Uterus (tissue), 4 donors: Measurements from ENCODE around the gene NLGN2. TPM values are rescaled to one million over a fixed set of nuclear protein-coding genes. Genes with fewer than 3 reads are reported as not detected.
A peak's percentile ranks its signal among the peaks of the same experiment; 100 is the strongest.

Source experiments
- DNase-seq, 2 donors: peaks; one replicate each; pipeline ENCODE4 v3.0.0-alpha.2; 2019 to 2020
- H3K27ac ChIP-seq, 2 donors: fragments of 200-600 bp; sonication (generic); 1 replicate in 1 of 2; 2 replicates in 1 of 2; pipeline ENCODE4 v1.5.1; 2016 to 2018
- H3K27me3 ChIP-seq, 2 donors: fragments of 200-600 bp; sonication (generic); one replicate each; pipeline ENCODE4 v1.5.1; 2018 to 2019; ENCODE audit warnings: control low read depth in 1 of 2
- H3K36me3 ChIP-seq, 2 donors: fragments of 200-600 bp; sonication (generic); one replicate each; pipeline ENCODE4 v1.5.1; 2019; ENCODE audit warnings: control low read depth in 1 of 2
- H3K4me1 ChIP-seq, 2 donors: fragments of 200-600 bp; sonication (generic); one replicate each; pipeline ENCODE4 v1.5.1; 2018 to 2019; ENCODE audit warnings: control low read depth in 1 of 2
- H3K4me3 ChIP-seq, 2 donors: fragments of 200-600 bp; sonication (generic); 1 replicate in 1 of 2; 2 replicates in 1 of 2; pipeline ENCODE4 v1.5.1; 2018 to 2019; ENCODE audit warnings: mild to moderate bottlenecking in 1 of 2
- H3K9me3 ChIP-seq, 2 donors: fragments of 200-600 bp; sonication (generic); one replicate each; pipeline ENCODE4 v1.5.1; 2019; ENCODE audit warnings: control low read depth in 1 of 2
- POLR2A ChIP-seq, 2 donors: fragments of 450-650 bp; IDR thresholded peaks; one replicate each; pipeline ENCODE4 v1.6.1; 2016; ENCODE audit warnings: antibody characterized with exemption in 2 of 2, mild to moderate bottlenecking in 1 of 2, moderate library complexity in 1 of 2
- intact Hi-C: fragments of 100-400 bp; cut with DNase I; formaldehyde crosslinking; loops from one replicate; pipeline ENCODE4 v1.15.1; 2023; ENCODE audit warnings: low total_unique reads
- total RNA-seq, 4 donors: library from RNA; depleted of rRNA in 3 of 4; stranded (reverse); fragments of >200 nt in 3 of 4; gene quantifications; one replicate each; pipeline versions ENCODE4 v1.1.0 to v1.2.4, GENCODE V29; 2014 to 2023
- TF ChIP-seq, protein P1 (sequence below), 4 experiments: fragments of 200-600 bp in 2 of 4; fragments of 450-650 bp in 2 of 4; sonication (generic) in 2 of 4; IDR thresholded peaks; one replicate each; pipeline ENCODE4 v1.5.1; 2016 to 2019; ENCODE audit warnings: antibody characterized with exemption in 4 of 4, mild to moderate bottlenecking in 2 of 4, moderate library complexity in 1 of 4
- donor health status: DM: yes; HTN: yes; CAD: no.

The NLGN2 gene
- total RNA-seq, 4 donors from 2014 or later: 14.2 to 81.9 (median 19.7) TPM

GRCh38 chr17:7432296-7432695 is 24.7 kb downstream of the NLGN2 start:
- intact Hi-C loops: loop anchor here (10.0 kb wide), 1 partner anchor 53 kb away; the partner anchor contains the start of genes POLR2A and SLC35G6
- TF ChIP-seq POLR2A (IDR thresholded peaks at IDR 0.05): no peak
- TF ChIP-seq, protein P1, sequence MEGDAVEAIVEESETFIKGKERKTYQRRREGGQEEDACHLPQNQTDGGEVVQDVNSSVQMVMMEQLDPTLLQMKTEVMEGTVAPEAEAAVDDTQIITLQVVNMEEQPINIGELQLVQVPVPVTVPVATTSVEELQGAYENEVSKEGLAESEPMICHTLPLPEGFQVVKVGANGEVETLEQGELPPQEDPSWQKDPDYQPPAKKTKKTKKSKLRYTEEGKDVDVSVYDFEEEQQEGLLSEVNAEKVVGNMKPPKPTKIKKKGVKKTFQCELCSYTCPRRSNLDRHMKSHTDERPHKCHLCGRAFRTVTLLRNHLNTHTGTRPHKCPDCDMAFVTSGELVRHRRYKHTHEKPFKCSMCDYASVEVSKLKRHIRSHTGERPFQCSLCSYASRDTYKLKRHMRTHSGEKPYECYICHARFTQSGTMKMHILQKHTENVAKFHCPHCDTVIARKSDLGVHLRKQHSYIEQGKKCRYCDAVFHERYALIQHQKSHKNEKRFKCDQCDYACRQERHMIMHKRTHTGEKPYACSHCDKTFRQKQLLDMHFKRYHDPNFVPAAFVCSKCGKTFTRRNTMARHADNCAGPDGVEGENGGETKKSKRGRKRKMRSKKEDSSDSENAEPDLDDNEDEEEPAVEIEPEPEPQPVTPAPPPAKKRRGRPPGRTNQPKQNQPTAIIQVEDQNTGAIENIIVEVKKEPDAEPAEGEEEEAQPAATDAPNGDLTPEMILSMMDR (IDR thresholded peaks at IDR 0.05): no peak
- no peak for DNase-seq
- Histone ChIP-seq H3K9me3 (no peaks in the 10 kb centered on the region), H3K27me3 (no peaks in the 10 kb centered on the region), H3K4me1 (peaks cover 0 to 18% of the 10 kb centered on the region in 2 donors), H3K36me3 (no peaks in the 10 kb centered on the region), H3K4me3 (no peak overlapping the region), H3K27ac (no peak overlapping the region)

DNA sequence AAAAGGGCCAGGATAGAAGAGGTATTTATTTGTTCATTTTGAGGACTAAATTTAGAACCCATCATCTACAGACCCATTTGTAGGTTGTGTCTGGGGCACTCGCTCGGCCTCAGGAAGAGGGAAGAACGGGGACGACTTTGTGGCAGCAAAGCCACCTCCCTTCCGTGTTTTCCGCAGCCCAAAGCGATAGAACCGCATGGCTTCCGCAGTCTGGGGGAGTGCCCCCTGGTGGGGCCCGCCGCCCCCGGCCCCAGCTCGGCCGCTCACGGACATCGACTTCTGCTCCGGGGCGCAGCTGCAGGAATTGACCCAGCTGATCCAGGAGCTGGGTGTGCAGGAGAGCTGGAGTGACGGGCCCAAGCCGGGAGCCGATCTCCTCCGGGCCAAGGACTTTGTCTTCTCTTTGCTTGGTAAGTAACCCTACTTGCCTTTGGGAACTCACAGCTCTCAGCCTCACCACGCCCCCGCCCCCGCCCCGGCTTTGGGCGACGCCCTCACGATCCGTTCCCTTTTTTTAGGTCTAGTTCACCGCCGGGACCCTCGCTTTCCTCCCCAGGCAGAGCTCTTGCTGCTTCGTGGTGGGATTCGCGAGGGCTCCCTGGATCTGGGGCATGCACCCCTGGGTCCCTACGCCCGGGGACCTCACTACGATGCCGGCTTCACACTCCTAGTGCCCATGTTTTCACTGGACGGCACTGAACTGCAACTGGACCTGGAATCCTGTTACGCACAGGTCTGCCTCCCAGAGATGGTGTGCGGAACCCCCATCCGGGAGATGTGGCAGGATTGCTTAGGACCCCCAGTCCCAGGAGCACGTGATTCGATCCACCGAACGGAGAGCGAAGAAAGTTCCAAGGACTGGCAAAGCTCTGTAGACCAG is 28.3 kb downstream of the NLGN2 start:
- H3K4me3 ChIP-seq: peak overlapping the region; percentile 29 to 30
- peaks cover 0 to 43% of the 10 kb centered on the region in 2 donors for H3K4me1 ChIP-seq
- intact Hi-C loops: loop anchor here (10.0 kb wide), 1 partner anchor 49 kb away; the partner anchor contains the start of genes POLR2A and SLC35G6
- H3K27ac ChIP-seq: peak overlapping the region; percentile 5 to 44
- no peaks in the 10 kb centered on the region for H3K9me3 ChIP-seq
- no peaks in the 10 kb centered on the region for H3K36me3 ChIP-seq
- TF ChIP-seq, protein P1 (IDR thresholded peaks at IDR 0.05): no peak
- TF ChIP-seq POLR2A (IDR thresholded peaks at IDR 0.05): no peak
- peaks cover 0 to 23% of the 10 kb centered on the region in 2 donors for H3K27me3 ChIP-seq
- no peak for DNase-seq

GRCh38 chr17:7436556-7437368 is 29.1 kb downstream of the NLGN2 start:
- Histone ChIP-seq H3K27ac (peak overlapping the region; percentile 28 to 64), H3K36me3 (no peaks in the 10 kb centered on the region), H3K4me3 (peak overlapping the region; percentile 16 to 26), H3K4me1 (peaks cover 0 to 43% of the 10 kb centered on the region in 2 donors), H3K27me3 (peaks cover 0 to 23% of the 10 kb centered on the region in 2 donors), H3K9me3 (no peaks in the 10 kb centered on the region)
- peak in 1 of 2 donors; percentile 43 for TF ChIP-seq POLR2A (IDR thresholded peaks at IDR 0.05)
- TF ChIP-seq, protein P1 (IDR thresholded peaks at IDR 0.05): peak; percentile 59 to 97 (median 92)
- DNase-seq: peak; percentile 57 to 75
- intact Hi-C loops: loop anchor here (10.0 kb wide), 1 partner anchor 48 kb away; the partner anchor contains the start of genes POLR2A and SLC35G6

GRCh38 chr17:7437369-7437863 is 29.8 kb downstream of the NLGN2 start:
- TF ChIP-seq, protein P1 (IDR thresholded peaks at IDR 0.05): no peak
- TF ChIP-seq POLR2A (IDR thresholded peaks at IDR 0.05): no peak
- H3K4me3 ChIP-seq: peak overlapping the region; percentile 15 to 16
- H3K27ac ChIP-seq: peak overlapping the region; percentile 41 to 64
- H3K27me3 ChIP-seq: peaks cover 0 to 23% of the 10 kb centered on the region in 2 donors
- H3K36me3 ChIP-seq: no peaks in the 10 kb centered on the region
- no peak for DNase-seq
- no peaks in the 10 kb centered on the region for H3K9me3 ChIP-seq
- intact Hi-C loops: loop anchor here (10.0 kb wide), 1 partner anchor 47 kb away; the partner anchor contains the start of genes POLR2A and SLC35G6
- peaks cover 0 to 43% of the 10 kb centered on the region in 2 donors for H3K4me1 ChIP-seq
